Measurements from ENCODE around the gene SLC34A2. TPM values are rescaled to one million over a fixed set of nuclear protein-coding genes. Genes with fewer than 3 reads are reported as not detected.
A peak's percentile ranks its signal among the peaks of the same experiment; 100 is the strongest.

The SLC34A2 gene
- total and polyA plus RNA-seq, 3 experiments from 2014 or later: not detected

DNA sequence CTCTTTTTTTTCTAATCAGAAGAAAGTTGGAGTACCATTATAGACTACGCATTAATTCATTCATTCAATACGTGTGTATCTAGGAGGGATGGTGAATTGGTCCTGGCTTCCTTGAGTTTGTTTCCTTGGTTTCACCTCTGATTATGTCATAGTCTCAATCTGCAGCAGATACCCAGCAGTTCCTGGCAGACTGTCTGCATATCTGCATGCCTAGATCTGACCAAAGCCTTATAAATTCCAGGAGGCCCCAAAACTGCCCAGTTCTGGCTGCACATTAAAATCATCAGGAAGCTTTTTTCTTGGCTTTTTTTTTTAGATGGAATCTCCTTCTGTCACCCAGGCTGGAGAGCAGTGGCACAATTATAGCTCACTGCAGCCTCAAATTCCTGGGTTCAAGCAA, 27.2 kb upstream of the SLC34A2 start:
- CTCF ChIA-PET: no interaction called here
- Histone ChIP-seq H3K4me1 (ENCODE audit: insufficient read depth, low read length) (no peaks in the 10 kb centered on the region), H3K9me3 (ENCODE audit: low read length) (no peaks in the 10 kb centered on the region), H3K27ac (ENCODE audit: low read depth, low read length) (no peak overlapping the region), H3K36me3 (ENCODE audit: insufficient read depth, low read length) (no peaks in the 10 kb centered on the region), H3K27me3 (ENCODE audit: insufficient read depth, low read length, poor library complexity, severe bottlenecking) (no peaks in the 10 kb centered on the region), H3K4me3 (ENCODE audit: low read length) (no peak overlapping the region)
- Mint-ChIP-seq H3K27me3 (peaks cover 1 to 22% of the 10 kb centered on the region in 2 donors), H3K27ac (no peak overlapping the region), H3K36me3 (no peaks in the 10 kb centered on the region), H3K4me1 (no peaks in the 10 kb centered on the region), H3K9me3 (no peaks in the 10 kb centered on the region), H3K4me3 (no peak overlapping the region)
- DNase-seq: no peak
- POLR2A ChIA-PET: no interaction called here

DNA sequence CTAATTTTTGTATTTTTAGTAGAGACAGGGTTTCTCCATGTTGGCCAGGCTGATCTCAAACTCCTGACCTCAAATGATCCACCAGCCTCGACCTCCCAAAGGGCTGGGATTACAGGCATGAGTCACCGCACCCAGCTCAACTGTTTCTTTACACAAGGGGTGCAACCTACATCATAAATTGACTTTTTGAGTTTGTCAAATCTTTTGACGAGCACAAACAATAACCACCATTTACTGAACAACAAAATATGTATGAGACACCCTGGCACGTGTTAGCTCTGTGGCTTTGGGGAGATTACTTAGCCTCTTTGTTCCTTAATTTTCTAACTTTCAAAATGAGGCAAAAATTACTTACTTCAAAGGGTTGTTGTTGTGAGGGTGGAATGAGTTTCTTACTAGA, 23.5 kb upstream of the SLC34A2 start:
- CTCF ChIA-PET: no interaction called here
- H3K4me3 ChIP-seq (ENCODE audit: low read length): no peak overlapping the region
- no peaks in the 10 kb centered on the region for H3K4me1 ChIP-seq (ENCODE audit: insufficient read depth, low read length)
- no peaks in the 10 kb centered on the region for H3K9me3 ChIP-seq (ENCODE audit: low read length)
- no peak for DNase-seq
- no peak overlapping the region for H3K27ac ChIP-seq (ENCODE audit: low read depth, low read length)
- H3K36me3 ChIP-seq (ENCODE audit: insufficient read depth, low read length): no peaks in the 10 kb centered on the region
- H3K4me3 Mint-ChIP-seq: no peak overlapping the region
- POLR2A ChIA-PET: no interaction called here
- H3K27ac Mint-ChIP-seq: no peak overlapping the region
- peaks cover 0 to 2% (median 0%) of the 10 kb centered on the region in 5 donors for H3K9me3 Mint-ChIP-seq
- peaks cover 0 to 2% (median 0%) of the 10 kb centered on the region in 3 donors for H3K36me3 Mint-ChIP-seq
- peaks cover 3 to 15% of the 10 kb centered on the region in 2 donors for H3K27me3 Mint-ChIP-seq
- no peaks in the 10 kb centered on the region for H3K4me1 Mint-ChIP-seq
- H3K27me3 ChIP-seq (ENCODE audit: insufficient read depth, low read length, poor library complexity, severe bottlenecking): no peaks in the 10 kb centered on the region

DNA sequence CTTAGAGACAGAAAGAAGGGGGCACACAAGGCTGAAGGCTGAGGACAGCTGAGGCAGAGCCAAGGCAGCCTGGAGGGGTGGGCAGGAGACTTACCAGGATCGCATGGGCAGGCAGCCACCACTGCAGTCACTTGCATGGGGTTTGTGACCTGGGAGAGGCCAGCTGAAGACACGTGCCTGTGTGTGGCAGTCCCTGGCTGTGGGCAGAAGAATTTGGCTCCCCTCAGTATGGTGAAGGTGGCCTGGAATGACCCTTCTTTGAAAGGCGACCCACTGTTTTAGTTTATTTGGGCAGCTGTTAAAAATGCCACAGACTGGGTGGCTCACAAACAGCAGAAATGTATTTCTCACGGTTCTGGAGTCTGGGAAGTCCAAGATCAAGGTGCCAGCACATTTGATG, 22.1 kb upstream of the SLC34A2 start:
- Mint-ChIP-seq H3K4me1 (peaks cover 3 to 12% (median 9%) of the 10 kb centered on the region in 3 donors), H3K27ac (no peak overlapping the region), H3K27me3 (peaks cover 1 to 15% of the 10 kb centered on the region in 2 donors), H3K9me3 (peaks cover 0 to 2% (median 0%) of the 10 kb centered on the region in 5 donors), H3K4me3 (no peak overlapping the region), H3K36me3 (peaks cover 0 to 2% (median 0%) of the 10 kb centered on the region in 3 donors)
- Histone ChIP-seq H3K4me1 (ENCODE audit: insufficient read depth, low read length) (no peaks in the 10 kb centered on the region), H3K9me3 (ENCODE audit: low read length) (no peaks in the 10 kb centered on the region), H3K27me3 (ENCODE audit: insufficient read depth, low read length, poor library complexity, severe bottlenecking) (no peaks in the 10 kb centered on the region), H3K36me3 (ENCODE audit: insufficient read depth, low read length) (no peaks in the 10 kb centered on the region), H3K4me3 (ENCODE audit: low read length) (no peak overlapping the region), H3K27ac (ENCODE audit: low read depth, low read length) (no peak overlapping the region)
- ChIA-PET CTCF (no interaction called here), POLR2A (no interaction called here)
- DNase-seq: no peak

DNA sequence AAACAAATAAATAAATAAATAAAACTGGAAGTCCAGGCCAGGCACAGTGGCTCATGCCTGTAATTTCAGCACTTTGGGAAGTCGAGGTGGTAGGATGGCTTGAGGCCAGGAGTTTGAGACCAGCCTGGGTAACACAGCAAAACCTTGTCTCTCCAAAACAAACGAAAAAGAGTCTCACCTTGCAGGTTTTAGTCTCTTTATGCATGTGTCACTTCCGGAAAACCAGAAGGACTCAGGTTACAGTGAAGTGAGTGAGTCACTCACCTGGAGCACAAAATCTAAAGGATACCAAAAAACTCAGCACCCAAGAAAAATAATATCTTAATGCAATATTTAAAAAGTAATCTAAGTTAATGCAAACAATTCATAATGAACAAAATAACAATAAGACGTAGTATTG, 20.1 kb upstream of the SLC34A2 start:
- Mint-ChIP-seq H3K4me1 (peaks cover 3 to 13% (median 9%) of the 10 kb centered on the region in 3 donors), H3K9me3 (peaks cover 0 to 2% (median 0%) of the 10 kb centered on the region in 5 donors), H3K36me3 (peaks cover 0 to 2% (median 0%) of the 10 kb centered on the region in 3 donors), H3K27ac (no peak overlapping the region), H3K4me3 (no peak overlapping the region), H3K27me3 (peaks cover 1 to 12% of the 10 kb centered on the region in 2 donors)
- ChIA-PET POLR2A (no interaction called here), CTCF (no interaction called here)
- Histone ChIP-seq H3K27me3 (ENCODE audit: insufficient read depth, low read length, poor library complexity, severe bottlenecking) (no peaks in the 10 kb centered on the region), H3K9me3 (ENCODE audit: low read length) (no peaks in the 10 kb centered on the region), H3K4me1 (ENCODE audit: insufficient read depth, low read length) (no peaks in the 10 kb centered on the region), H3K27ac (ENCODE audit: low read depth, low read length) (no peak overlapping the region), H3K36me3 (ENCODE audit: insufficient read depth, low read length) (no peaks in the 10 kb centered on the region), H3K4me3 (ENCODE audit: low read length) (no peak overlapping the region)
- no peak for DNase-seq

DNA sequence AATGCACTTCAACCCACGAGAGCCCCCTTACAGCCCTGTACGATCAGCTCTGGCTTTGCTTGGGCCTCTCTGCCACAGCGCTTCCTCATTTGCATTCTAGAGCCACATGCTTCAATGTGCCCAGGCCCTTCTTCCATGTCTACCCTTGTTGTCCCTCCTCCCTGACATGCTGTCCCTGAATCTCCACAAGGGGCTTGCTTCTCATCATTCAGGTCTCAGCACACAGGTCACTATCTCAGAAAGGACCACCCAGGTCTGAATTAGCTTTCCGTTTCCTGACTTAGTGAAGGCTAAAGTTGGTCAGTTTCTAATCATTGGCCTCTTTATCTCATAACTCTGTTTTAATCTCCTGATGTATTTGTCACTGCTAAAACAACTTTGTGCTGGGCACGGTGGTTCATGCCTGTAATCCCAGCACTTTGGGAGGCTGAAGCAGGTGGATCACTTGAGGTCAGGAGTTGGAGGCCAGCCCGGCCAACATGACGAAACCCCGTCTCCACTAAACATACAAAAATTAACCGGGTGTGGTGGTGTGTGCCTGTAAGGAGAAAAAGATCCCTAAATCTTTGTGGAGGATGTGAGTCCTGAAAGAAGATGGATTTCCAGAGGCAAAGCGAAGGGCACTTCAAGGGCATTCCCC, 17.9 kb upstream of the SLC34A2 start:
- ChIA-PET POLR2A (interaction anchor here (0.6 kb wide), 1 partner anchor 1356 kb away, joined by 3 read pairs; no protein-coding TSS in a partner anchor), CTCF (no interaction called here)
- Mint-ChIP-seq H3K4me3 (peak overlapping the region in 1 of 7 donors; percentile 68), H3K36me3 (peaks cover 0 to 2% (median 0%) of the 10 kb centered on the region in 3 donors), H3K27me3 (peaks cover 1 to 16% of the 10 kb centered on the region in 2 donors), H3K9me3 (peaks cover 0 to 2% (median 0%) of the 10 kb centered on the region in 5 donors), H3K27ac (no peak overlapping the region), H3K4me1 (peaks cover 3 to 13% (median 9%) of the 10 kb centered on the region in 3 donors)
- Histone ChIP-seq H3K4me3 (ENCODE audit: low read length) (no peak overlapping the region), H3K36me3 (ENCODE audit: insufficient read depth, low read length) (no peaks in the 10 kb centered on the region), H3K27me3 (ENCODE audit: insufficient read depth, low read length, poor library complexity, severe bottlenecking) (no peaks in the 10 kb centered on the region), H3K4me1 (ENCODE audit: insufficient read depth, low read length) (no peaks in the 10 kb centered on the region), H3K9me3 (ENCODE audit: low read length) (no peaks in the 10 kb centered on the region), H3K27ac (ENCODE audit: low read depth, low read length) (no peak overlapping the region)
- DNase-seq: no peak

DNA sequence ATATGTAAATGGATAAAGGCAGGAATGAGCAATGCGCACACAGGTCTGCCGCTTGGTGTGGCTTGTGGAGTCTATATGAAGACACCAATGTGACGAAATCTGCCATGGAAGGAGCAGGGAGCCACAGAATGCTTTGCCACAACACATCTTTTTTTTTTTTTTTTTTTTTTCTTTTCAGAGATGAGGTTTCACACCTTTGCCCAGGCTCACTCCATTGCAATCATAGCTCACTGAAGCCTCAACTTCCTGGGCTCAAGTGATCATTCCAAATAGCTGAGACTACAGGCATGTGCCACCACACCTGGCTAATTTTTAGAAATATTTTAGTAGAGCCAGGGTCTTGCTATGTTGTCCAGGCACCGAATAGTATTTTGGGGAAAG, 17.4 kb upstream of the SLC34A2 start:
- Histone ChIP-seq H3K27me3 (ENCODE audit: insufficient read depth, low read length, poor library complexity, severe bottlenecking) (no peaks in the 10 kb centered on the region), H3K4me3 (ENCODE audit: low read length) (no peak overlapping the region), H3K36me3 (ENCODE audit: insufficient read depth, low read length) (no peaks in the 10 kb centered on the region), H3K4me1 (ENCODE audit: insufficient read depth, low read length) (no peaks in the 10 kb centered on the region), H3K27ac (ENCODE audit: low read depth, low read length) (no peak overlapping the region), H3K9me3 (ENCODE audit: low read length) (no peaks in the 10 kb centered on the region)
- Mint-ChIP-seq H3K4me1 (peaks cover 3 to 13% (median 9%) of the 10 kb centered on the region in 3 donors), H3K27ac (no peak overlapping the region), H3K9me3 (peaks cover 0 to 2% (median 0%) of the 10 kb centered on the region in 5 donors), H3K36me3 (peaks cover 0 to 2% (median 0%) of the 10 kb centered on the region in 3 donors), H3K27me3 (peaks cover 1 to 14% of the 10 kb centered on the region in 2 donors), H3K4me3 (peak overlapping the region in 1 of 7 donors; percentile 68)
- CTCF ChIA-PET: no interaction called here
- no peak for DNase-seq
- POLR2A ChIA-PET: interaction anchor here (0.6 kb wide), 2 partner anchors 22 to 900 kb away, joined by 3 to 8 read pairs; no protein-coding TSS in a partner anchor

DNA sequence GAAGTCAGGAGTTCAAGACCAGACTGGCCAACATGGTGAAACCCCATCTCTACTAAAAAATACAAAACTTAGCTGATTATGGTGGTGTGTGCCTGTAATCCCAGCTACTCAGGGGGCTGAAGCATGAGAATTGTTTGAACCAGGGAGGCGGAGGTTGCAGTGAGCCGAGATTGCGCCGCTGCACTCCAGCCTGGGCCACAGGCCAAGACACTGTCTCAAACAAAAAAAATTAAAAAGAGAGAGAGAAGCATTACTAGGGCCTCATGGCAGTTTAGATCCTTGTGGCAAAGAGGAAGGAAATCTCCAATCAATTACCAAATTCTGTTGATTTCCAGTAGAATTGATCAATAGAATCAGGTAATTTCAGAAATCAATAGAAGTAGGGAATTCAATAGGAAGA, 16.8 kb upstream of the SLC34A2 start:
- Mint-ChIP-seq H3K4me1 (peaks cover 3 to 13% (median 9%) of the 10 kb centered on the region in 3 donors), H3K36me3 (peaks cover 0 to 2% (median 0%) of the 10 kb centered on the region in 3 donors), H3K27ac (peak overlapping the region in 1 of 8 donors; percentile 12), H3K9me3 (peaks cover 0 to 2% (median 0%) of the 10 kb centered on the region in 5 donors), H3K4me3 (no peak overlapping the region), H3K27me3 (peaks cover 1 to 11% of the 10 kb centered on the region in 2 donors)
- no peaks in the 10 kb centered on the region for H3K36me3 ChIP-seq (ENCODE audit: insufficient read depth, low read length)
- POLR2A ChIA-PET: interaction anchor here (0.6 kb wide), 2 partner anchors 22 to 899 kb away, joined by 3 to 8 read pairs; no protein-coding TSS in a partner anchor
- no peaks in the 10 kb centered on the region for H3K9me3 ChIP-seq (ENCODE audit: low read length)
- no peak overlapping the region for H3K27ac ChIP-seq (ENCODE audit: low read depth, low read length)
- CTCF ChIA-PET: no interaction called here
- DNase-seq: no peak
- H3K4me3 ChIP-seq (ENCODE audit: low read length): no peak overlapping the region
- no peaks in the 10 kb centered on the region for H3K4me1 ChIP-seq (ENCODE audit: insufficient read depth, low read length)
- H3K27me3 ChIP-seq (ENCODE audit: insufficient read depth, low read length, poor library complexity, severe bottlenecking): no peaks in the 10 kb centered on the region

DNA sequence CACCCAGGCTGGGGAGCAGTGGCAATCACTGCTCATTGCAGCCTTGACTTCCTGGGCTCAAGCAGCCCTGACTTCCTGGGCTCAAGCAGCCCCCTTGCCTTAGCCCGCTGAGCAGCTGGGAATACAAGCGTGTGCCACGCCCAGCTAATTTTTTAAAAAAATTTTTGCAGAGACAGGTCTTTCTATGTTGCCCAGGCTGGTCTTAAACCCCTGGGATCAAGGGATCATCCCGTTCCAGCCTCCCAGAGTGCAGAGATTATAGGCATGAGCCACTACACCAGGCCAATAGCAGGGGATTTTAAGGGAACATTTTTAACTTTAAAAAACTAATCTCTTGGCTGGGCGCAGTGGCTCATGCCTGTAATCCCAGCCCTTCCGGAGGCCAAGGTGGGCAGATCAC, 5.3 kb upstream of the SLC34A2 start:
- H3K9me3 ChIP-seq (ENCODE audit: low read length): no peaks in the 10 kb centered on the region
- CTCF ChIA-PET: no interaction called here
- no peaks in the 10 kb centered on the region for H3K36me3 Mint-ChIP-seq
- H3K4me3 ChIP-seq (ENCODE audit: low read length): no peak overlapping the region
- H3K27ac ChIP-seq (ENCODE audit: low read depth, low read length): no peak overlapping the region
- peaks cover 10 to 36% of the 10 kb centered on the region in 2 donors for H3K27me3 Mint-ChIP-seq
- H3K4me3 Mint-ChIP-seq: peak overlapping the region in 1 of 7 donors; percentile 16
- peak overlapping the region in 1 of 8 donors; percentile 86 for H3K27ac Mint-ChIP-seq
- POLR2A ChIA-PET: no interaction called here
- H3K36me3 ChIP-seq (ENCODE audit: insufficient read depth, low read length): no peaks in the 10 kb centered on the region
- DNase-seq: no peak
- H3K4me1 Mint-ChIP-seq: peaks cover 5 to 7% (median 6%) of the 10 kb centered on the region in 3 donors
- H3K27me3 ChIP-seq (ENCODE audit: insufficient read depth, low read length, poor library complexity, severe bottlenecking): peaks cover 11% of the 10 kb centered on the region
- no peaks in the 10 kb centered on the region for H3K9me3 Mint-ChIP-seq
- no peaks in the 10 kb centered on the region for H3K4me1 ChIP-seq (ENCODE audit: insufficient read depth, low read length)

Data from CD8-positive, alpha-beta memory T cell (primary cell).